Mesothelial cell of epicardium (in vitro differentiated cells): ENCODE results near the gene CST5. TPM values are rescaled to one million over a fixed set of nuclear protein-coding genes. Genes with fewer than 3 reads are reported as not detected.
"Not testable (repeated sequence)": the region's sequence is repeated elsewhere in the genome, so short reads cannot be mapped to it uniquely, and the experiment has no call there.

Experiments used
- DNase-seq, 2 experiments: peaks; one replicate each; pipeline ENCODE4 v3.0.0; 2021; ENCODE audit warnings: low spot score in 2 of 2; ENCODE audit not compliant: unreplicated experiment in 2 of 2
- H3K27ac Mint-ChIP-seq: 2 replicates; pipeline ENCODE4 v1.8.0; 2021; ENCODE audit warnings: mixed read lengths
- H3K27me3 Mint-ChIP-seq: 2 replicates; pipeline ENCODE4 v1.8.0; 2021; ENCODE audit warnings: low read depth, mixed read lengths
- H3K36me3 Mint-ChIP-seq: 2 replicates; pipeline ENCODE4 v1.8.0; 2021; ENCODE audit warnings: mixed read lengths
- H3K4me1 Mint-ChIP-seq: 2 replicates; pipeline ENCODE4 v1.8.0; 2021; ENCODE audit warnings: mixed read lengths
- H3K4me3 Mint-ChIP-seq: 2 replicates; pipeline ENCODE4 v1.8.0; 2021; ENCODE audit warnings: mild to moderate bottlenecking, moderate library complexity, mixed read lengths
- H3K9me3 Mint-ChIP-seq: 2 replicates; pipeline ENCODE4 v1.8.0; 2021; ENCODE audit warnings: mixed read lengths
- CTCF ChIP-seq: fragments of 200-600 bp; sonication (generic); IDR thresholded peaks from one replicate; pipeline ENCODE4 v1.5.0; 2021; ENCODE audit warnings: antibody characterized with exemption; ENCODE audit not compliant: unreplicated experiment
- total RNA-seq: library from RNA; stranded (reverse); gene quantifications from 3 replicates; pipeline ENCODE4 v1.2.1, GENCODE V29; 2021

CST5 gene
- total RNA-seq, 1 donor from 2014 or later = not detected

GRCh38 chr20:23884136-23884770 is 4.7 kb upstream of the CST5 start:
- Mint-ChIP-seq H3K9me3 (no peaks in the 10 kb centered on the region), H3K27me3 (peaks cover 7% of the 10 kb centered on the region), H3K36me3 (no peaks in the 10 kb centered on the region), H3K4me1 (peaks cover 9% of the 10 kb centered on the region), H3K27ac (no peak overlapping the region), H3K4me3 (no peak overlapping the region)
- no peak for DNase-seq
- TF ChIP-seq CTCF = no peak

GRCh38 chr20:23881371-23881770 is 1.8 kb upstream of the CST5 start:
- DNase-seq = no peak
- Mint-ChIP-seq H3K4me1 (peaks cover 9% of the 10 kb centered on the region), H3K36me3 (no peaks in the 10 kb centered on the region), H3K27me3 (peaks cover 1% of the 10 kb centered on the region), H3K27ac (no peak overlapping the region), H3K4me3 (no peak overlapping the region), H3K9me3 (no peaks in the 10 kb centered on the region)
- TF ChIP-seq CTCF = no peak

GRCh38 chr20:23880417-23880816 is 869 bp upstream of the CST5 start:
- TF ChIP-seq CTCF = no peak
- no peaks in the 10 kb centered on the region for H3K9me3 Mint-ChIP-seq
- no peak for DNase-seq
- peak overlapping the region; percentile 67 for H3K27ac Mint-ChIP-seq
- H3K36me3 Mint-ChIP-seq = no peaks in the 10 kb centered on the region
- peaks cover 9% of the 10 kb centered on the region for H3K4me1 Mint-ChIP-seq
- no peak overlapping the region for H3K4me3 Mint-ChIP-seq
- H3K27me3 Mint-ChIP-seq = peaks cover 1% of the 10 kb centered on the region

GRCh38 chr20:23879811-23880374 is 345 bp upstream of the CST5 start:
- H3K27me3 Mint-ChIP-seq = peaks cover 1% of the 10 kb centered on the region
- peak overlapping the region; percentile 67 for H3K27ac Mint-ChIP-seq
- peaks cover 9% of the 10 kb centered on the region for H3K4me1 Mint-ChIP-seq
- DNase-seq = no peak
- no peaks in the 10 kb centered on the region for H3K9me3 Mint-ChIP-seq
- H3K36me3 Mint-ChIP-seq = no peaks in the 10 kb centered on the region
- no peak for TF ChIP-seq CTCF
- H3K4me3 Mint-ChIP-seq = no peak overlapping the region

GRCh38 chr20:23878787-23879186 is 761 bp downstream of the CST5 start:
- DNase-seq = no peak
- no peak overlapping the region for H3K27ac Mint-ChIP-seq
- H3K36me3 Mint-ChIP-seq = no peaks in the 10 kb centered on the region
- no peak overlapping the region for H3K4me3 Mint-ChIP-seq
- H3K4me1 Mint-ChIP-seq = peaks cover 9% of the 10 kb centered on the region
- peaks cover 4% of the 10 kb centered on the region for H3K27me3 Mint-ChIP-seq
- no peak for TF ChIP-seq CTCF
- H3K9me3 Mint-ChIP-seq = no peaks in the 10 kb centered on the region

- not testable (repeated sequence) for H3K27ac Mint-ChIP-seq, H3K27me3 Mint-ChIP-seq, H3K36me3 Mint-ChIP-seq, H3K9me3 Mint-ChIP-seq, DNase-seq, H3K4me1 Mint-ChIP-seq, H3K4me3 Mint-ChIP-seq
Measured at GRCh38 chr20:23878016-23878542, 1.5 kb downstream of the CST5 start.
